A673 (cell line): ENCODE results near the gene SSUH2. TPM values are rescaled to one million over a fixed set of nuclear protein-coding genes. Genes with fewer than 3 reads are reported as not detected.

Experiments used
- BruUV-seq: library from RNA; stranded (reverse); fragments of 400-500 nt; replicated peaks from 2 replicates; lab custom pipeline; 2021; lab: Mats Ljungman, UMichigan
- CTCF ChIA-PET: fragments of 300-600 bp; sonication (Branson Sonifier 250); formaldehyde crosslinking; loops from one replicate; lab custom pipeline; 2022; ENCODE audit warnings: antibody characterized with exemption; lab: Charles Lee
- POLR2A ChIA-PET: fragments of 300-600 bp; sonication (Branson Sonifier 250); formaldehyde crosslinking; loops from one replicate; lab custom pipeline; 2022; ENCODE audit warnings: antibody characterized with exemption; ENCODE audit not compliant: low non-redundant PET; lab: Charles Lee
- DNase-seq: peaks from one replicate; pipeline ENCODE4 v3.0.0-alpha.2; 2015; ENCODE audit warnings: low spot score
- H3K27ac ChIP-seq: fragments of 200-600 bp; sonication (generic); 2 replicates; pipeline ENCODE4 v1.5.1; 2016; ENCODE audit warnings: mixed run types, low read depth, mild to moderate bottlenecking, mixed read lengths, antibody characterized with exemption, low read length; ENCODE audit not compliant: poor library complexity, severe bottlenecking
- H3K27me3 ChIP-seq: fragments of 200-600 bp; sonication (generic); replicated peaks from 2 replicates; pipeline ENCODE4 v1.6.1; 2017; ENCODE audit warnings: mixed run types, low read depth, mild to moderate bottlenecking, mixed read lengths, antibody characterized with exemption, low read length; ENCODE audit not compliant: insufficient read depth, poor library complexity
- H3K36me3 ChIP-seq: fragments of 200-600 bp; sonication (generic); 2 replicates; pipeline ENCODE4 v1.6.1; 2016; ENCODE audit warnings: mixed run types, mild to moderate bottlenecking, mixed read lengths, antibody characterized with exemption, low read length; ENCODE audit not compliant: insufficient read depth, poor library complexity, severe bottlenecking
- H3K4me1 ChIP-seq: fragments of 200-600 bp; sonication (generic); 2 replicates; pipeline ENCODE4 v1.6.1; 2017; ENCODE audit warnings: mixed run types, mild to moderate bottlenecking, mixed read lengths, antibody characterized with exemption, low read length; ENCODE audit not compliant: insufficient read depth, poor library complexity, severe bottlenecking
- H3K4me3 ChIP-seq: fragments of 200-600 bp; sonication (generic); 2 replicates; pipeline ENCODE4 v1.5.1; 2016; ENCODE audit warnings: low read depth, mixed run types, mild to moderate bottlenecking, mixed read lengths, low read length; ENCODE audit not compliant: poor library complexity, severe bottlenecking
- H3K9me3 ChIP-seq: fragments of 200-600 bp; sonication (generic); 2 replicates; pipeline ENCODE4 v1.6.1; 2016; ENCODE audit warnings: mixed run types, low read depth, mild to moderate bottlenecking, mixed read lengths, antibody characterized with exemption, low read length; ENCODE audit not compliant: poor library complexity, severe bottlenecking
- CTCF ChIP-seq: fragments of 300-800, 200-600 bp; sonication (generic); conservative IDR thresholded peaks from 2 replicates; pipeline ENCODE4 v1.5.1; 2017; ENCODE audit warnings: low read depth, mild to moderate bottlenecking, antibody characterized with exemption, low read length, moderate library complexity, mixed read lengths
- EZH2 ChIP-seq: fragments of 200-600 bp; sonication (generic); IDR thresholded peaks from 2 replicates; pipeline ENCODE4 v1.6.1; 2017; ENCODE audit warnings: borderline replicate concordance, low read depth, mild to moderate bottlenecking, mixed read lengths, antibody characterized with exemption, low read length; ENCODE audit not compliant: poor library complexity, severe bottlenecking
- intact Hi-C: fragments of 100-400 bp; cut with micrococcal nuclease; formaldehyde crosslinking; loops from one replicate; pipeline ENCODE4 v1.10.0; 2022; ENCODE audit not compliant: unreplicated experiment
- total RNA-seq: library from RNA; stranded (reverse); gene quantifications from 2 replicates; pipeline ENCODE4 v1.2.3, GENCODE V29; 2021

SSUH2 gene
- total RNA-seq, 1 experiment from 2014 or later, result 3.6 TPM

GRCh38 chr3:8643693-8644365, 769 bp downstream of the SSUH2 start:
- no peak for DNase-seq
- Histone ChIP-seq H3K27me3 (no peaks in the 10 kb centered on the region), H3K9me3 (no peaks in the 10 kb centered on the region), H3K36me3 (no peaks in the 10 kb centered on the region), H3K4me1 (no peaks in the 10 kb centered on the region), H3K4me3 (no peak overlapping the region), H3K27ac (no peak overlapping the region)
- BruUV-seq, result no TSS peak
- TF ChIP-seq CTCF (no peak), EZH2 (no peak)
- ChIA-PET POLR2A (no interaction called here), CTCF (no interaction called here)
- intact Hi-C loops, result no loop called here

DNA sequence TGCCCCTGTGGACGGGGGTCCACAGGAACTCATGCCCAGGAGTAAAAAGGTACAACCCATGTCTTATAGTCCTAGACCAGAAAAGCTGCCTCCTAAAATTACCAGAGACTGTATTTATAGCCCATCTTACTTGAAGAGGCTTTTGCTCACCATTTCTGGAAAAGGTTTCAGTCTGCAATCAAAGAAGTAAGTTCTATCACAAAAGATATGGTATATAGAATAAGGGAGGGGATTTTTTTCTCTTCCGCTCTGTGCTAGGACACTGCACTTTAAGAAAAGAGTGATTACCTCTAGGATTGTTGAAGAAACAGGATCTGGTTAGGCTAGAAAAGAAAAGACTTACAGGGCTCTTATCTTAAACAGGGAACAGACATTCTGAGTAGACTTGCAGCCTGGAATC, 2.6 kb downstream of the SSUH2 start:
- no peak overlapping the region for H3K27ac ChIP-seq
- no TSS peak for BruUV-seq
- H3K4me1 ChIP-seq, result no peaks in the 10 kb centered on the region
- no peaks in the 10 kb centered on the region for H3K9me3 ChIP-seq
- H3K4me3 ChIP-seq, result no peak overlapping the region
- no peak for DNase-seq
- no peaks in the 10 kb centered on the region for H3K27me3 ChIP-seq
- intact Hi-C loops, result no loop called here
- CTCF ChIA-PET, result no interaction called here
- POLR2A ChIA-PET, result no interaction called here
- TF ChIP-seq CTCF (no peak), EZH2 (no peak)
- H3K36me3 ChIP-seq, result no peaks in the 10 kb centered on the region

DNA sequence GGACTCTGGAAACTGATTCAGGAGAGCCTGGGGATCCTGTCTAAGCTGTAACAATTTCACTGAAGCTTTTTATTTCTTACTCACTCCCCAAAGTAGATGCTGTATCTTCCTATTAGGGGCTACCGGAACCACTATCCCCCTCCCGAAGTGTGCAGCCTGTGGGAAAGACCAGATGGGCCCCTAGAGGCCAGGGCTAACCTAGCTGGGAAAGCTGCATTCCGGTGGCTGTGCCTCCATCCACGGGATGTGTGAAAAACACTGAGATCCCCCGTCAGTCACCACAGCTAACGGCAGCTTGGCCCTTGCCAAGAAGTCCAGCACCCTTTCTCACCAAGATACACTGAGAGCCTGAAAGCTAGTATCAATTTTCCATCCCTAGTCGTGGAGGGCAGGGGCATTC, 3.1 kb downstream of the SSUH2 start:
- H3K4me3 ChIP-seq, result no peak overlapping the region
- no peak for DNase-seq
- no peaks in the 10 kb centered on the region for H3K4me1 ChIP-seq
- no peaks in the 10 kb centered on the region for H3K9me3 ChIP-seq
- no TSS peak for BruUV-seq
- ChIA-PET CTCF (no interaction called here), POLR2A (no interaction called here)
- no peaks in the 10 kb centered on the region for H3K36me3 ChIP-seq
- intact Hi-C loops, result no loop called here
- TF ChIP-seq CTCF, result no peak
- TF ChIP-seq EZH2, result no peak
- H3K27ac ChIP-seq, result no peak overlapping the region
- no peaks in the 10 kb centered on the region for H3K27me3 ChIP-seq
